HG03571 (cell line): ENCODE data around the gene PATL2.
"Not testable (repeated sequence)": the region's sequence is repeated elsewhere in the genome, so short reads cannot be mapped to it uniquely, and the experiment has no call there.

Experiments
- ATAC-seq: cut with Tn5 transposase; IDR thresholded peaks from one replicate; pipeline ENCODE4 v1.9.1; 2021; ENCODE audit not compliant: unreplicated experiment

Gene PATL2

DNA sequence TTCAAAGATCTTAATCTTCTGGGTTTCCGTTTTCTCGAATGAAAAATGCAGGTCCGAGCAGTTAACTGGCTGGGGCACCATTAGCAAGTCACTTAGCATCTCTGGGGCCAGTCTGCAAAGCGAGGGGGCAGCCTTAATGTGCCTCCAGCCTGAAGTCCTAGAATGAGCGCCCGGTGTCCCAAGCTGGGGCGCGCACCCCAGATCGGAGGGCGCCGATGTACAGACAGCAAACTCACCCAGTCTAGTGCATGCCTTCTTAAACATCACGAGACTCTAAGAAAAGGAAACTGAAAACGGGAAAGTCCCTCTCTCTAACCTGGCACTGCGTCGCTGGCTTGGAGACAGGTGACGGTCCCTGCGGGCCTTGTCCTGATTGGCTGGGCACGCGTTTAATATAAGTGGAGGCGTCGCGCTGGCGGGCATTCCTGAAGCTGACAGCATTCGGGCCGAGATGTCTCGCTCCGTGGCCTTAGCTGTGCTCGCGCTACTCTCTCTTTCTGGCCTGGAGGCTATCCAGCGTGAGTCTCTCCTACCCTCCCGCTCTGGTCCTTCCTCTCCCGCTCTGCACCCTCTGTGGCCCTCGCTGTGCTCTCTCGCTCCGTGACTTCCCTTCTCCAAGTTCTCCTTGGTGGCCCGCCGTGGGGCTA is at the start of gene PATL2, which contains the start of gene B2M:
PATL2 (minus strand) TSS at position 228 of the 647 bp plus-strand sequence. CDS start 34,833 bp downstream, outside the sequence.
B2M (plus strand) TSS at position 422 of the 647 bp plus-strand sequence; CDS start at position 452, 30 bp downstream.
- peak; percentile 76 for ATAC-seq

DNA sequence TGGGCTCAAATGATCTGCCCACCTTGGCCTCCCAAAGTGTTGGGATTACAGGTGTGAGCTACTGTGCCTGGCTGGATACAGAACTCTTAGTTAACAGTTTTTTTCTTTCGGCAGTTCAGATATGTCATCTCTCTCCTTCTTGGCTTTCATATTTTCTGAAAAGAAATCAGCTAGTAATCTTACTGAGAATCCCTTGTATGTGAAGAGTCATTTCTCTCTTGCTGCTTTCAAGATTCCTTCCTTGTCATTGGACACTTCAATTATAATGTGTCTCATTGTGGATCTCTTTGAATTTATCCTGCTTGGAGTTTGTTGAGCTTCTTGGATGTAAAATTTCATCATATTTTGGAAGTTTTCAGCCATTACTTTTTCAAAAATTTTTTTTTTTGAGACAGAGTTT is 42.2 kb upstream of the PATL2 start:
- no peak for ATAC-seq

DNA sequence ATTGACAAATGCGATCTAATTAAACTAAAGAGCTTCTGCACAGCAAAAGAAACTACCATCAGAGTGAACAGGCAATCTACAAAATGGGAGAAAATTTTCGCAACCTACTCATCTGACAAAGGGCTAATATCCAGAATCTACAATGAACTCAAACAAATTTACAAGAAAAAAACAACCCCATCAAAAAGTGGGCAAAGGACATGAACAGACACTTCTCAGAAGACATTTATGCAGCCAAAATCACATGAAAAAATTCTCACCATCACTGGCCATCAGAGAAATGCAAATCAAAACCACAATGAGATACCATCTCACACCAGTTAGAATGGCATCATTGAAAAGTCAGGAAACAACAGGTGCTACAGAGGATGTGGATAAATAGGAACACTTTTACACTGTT is 32.3 kb upstream of the PATL2 start:
- ATAC-seq, result not testable (repeated sequence)

DNA sequence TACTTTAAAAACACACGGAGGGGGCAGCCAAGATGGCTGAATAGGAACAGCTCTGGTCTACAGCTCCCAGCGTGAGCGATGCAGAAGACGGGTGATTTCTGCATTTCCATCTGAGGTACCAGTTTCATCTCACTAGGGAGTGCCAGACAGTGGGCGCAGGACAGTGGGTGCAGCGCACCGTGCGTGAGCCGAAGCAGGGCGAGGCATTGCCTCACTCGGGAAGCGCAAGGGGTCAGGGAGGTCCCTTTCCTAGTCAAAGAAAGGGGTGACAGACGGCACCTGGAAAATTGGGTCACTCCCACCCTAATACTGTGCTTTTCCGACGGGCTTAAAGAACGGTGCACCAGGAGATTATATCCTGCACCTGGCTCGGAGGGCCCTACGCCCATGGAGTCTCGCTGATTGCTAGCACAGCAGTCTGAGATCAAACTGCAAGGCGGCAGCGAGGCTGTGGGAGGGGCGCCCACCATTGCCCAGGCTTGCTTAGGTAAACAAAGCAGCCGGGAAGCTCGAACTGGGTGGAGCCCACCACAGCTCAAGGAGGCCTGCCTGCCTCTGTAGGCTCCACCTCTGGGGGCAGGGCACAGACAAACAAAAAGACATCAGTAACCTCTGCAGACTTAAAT is 28.2 kb upstream of the PATL2 start:
- ATAC-seq, result not testable (repeated sequence)

DNA sequence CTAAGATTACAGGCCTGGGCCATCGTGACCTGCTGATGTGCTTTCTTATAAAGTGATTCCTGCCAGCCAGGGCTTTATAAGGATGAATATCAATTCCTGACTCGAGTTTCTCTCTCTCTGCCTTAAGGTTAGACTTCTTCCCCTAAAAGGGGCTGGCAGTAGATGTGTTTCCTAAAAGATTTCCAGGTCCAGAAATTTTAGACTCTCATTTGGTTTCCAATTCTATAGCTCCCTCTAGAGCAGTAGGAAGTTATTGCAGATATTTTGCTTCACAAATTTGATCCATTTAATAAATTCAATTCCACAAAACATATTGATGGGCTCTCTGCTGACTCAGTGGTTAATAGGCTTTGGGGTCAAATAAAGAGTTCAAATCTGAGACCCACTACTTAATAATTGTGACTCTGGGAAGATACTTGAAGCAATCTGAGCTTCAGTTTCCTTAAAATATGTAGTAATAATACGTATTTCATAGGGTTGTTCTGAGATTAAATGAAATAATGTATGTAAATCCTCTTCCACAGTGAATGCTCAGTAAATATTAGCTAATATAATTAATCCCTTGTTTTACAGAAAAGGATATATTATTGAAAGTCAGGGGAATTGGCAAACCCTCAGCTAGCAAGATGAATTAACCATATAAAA is 27.3 kb upstream of the PATL2 start:
- no peak for ATAC-seq

DNA sequence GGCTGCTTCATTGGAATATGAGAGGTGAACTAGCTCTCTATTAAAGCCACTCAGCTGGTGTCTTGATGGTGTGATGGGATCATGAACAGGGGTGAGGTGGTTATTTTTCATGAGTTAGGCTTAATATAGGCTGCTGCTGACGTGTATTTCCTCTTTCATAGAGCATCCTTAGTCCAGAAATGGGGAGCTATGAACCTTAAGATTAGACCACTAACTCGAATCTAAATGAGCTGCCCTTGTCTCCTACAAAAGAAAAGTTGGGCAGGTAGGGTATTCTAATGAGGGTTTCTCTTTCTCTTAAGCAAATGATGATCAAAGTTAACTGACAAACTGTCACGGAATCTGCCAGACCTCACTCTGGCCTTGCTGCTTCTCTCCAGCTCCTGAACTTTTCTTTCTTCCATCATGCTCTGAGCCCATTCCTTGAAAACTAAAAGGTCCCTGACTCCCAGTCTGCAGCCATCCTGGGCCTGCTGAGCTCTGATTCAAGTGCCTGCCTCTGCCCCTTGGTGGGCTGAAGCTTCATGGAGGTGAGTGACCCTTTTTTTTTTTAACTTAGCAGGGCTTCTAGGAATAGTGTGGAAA is 25.1 kb upstream of the PATL2 start, which contains the start of gene TRIM69:
TRIM69 (plus strand) TSS at position 348 of the 585 bp plus-strand sequence; CDS start at position 525, 177 bp downstream.
- ATAC-seq, result no peak

DNA sequence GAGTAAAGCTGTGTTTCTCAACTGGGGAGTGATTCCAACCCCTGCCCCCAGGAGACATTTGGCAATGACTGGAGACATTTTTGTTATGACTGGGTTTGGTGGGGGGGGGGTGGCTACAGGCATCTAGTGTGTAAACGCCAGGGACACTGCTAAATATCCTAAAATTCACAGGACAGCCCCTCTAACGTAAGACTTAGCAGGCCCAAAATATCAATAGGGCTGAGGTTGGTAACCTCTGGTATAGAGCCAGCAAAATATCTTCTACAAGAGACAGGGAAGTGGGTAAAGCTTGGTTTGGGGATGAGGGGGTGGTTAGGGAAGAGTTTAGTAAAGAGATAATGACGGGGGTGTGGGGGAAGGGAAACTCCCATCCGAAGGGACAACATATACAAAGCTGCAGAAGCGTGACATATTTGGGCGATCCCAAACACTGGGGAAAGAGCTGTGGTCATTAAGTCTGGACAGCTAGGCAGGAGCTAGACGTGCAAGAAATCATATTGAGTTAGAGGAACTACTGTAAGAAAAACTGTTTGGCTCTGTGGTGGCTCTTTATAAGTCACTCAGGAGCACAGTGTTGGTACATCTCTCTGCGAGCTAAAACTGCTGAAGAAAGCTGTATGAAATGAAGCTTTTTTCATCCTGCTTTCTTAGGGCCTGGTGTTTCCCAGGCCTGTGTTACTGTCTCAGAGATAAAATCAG is 24.5 kb upstream of the PATL2 start:
- no peak for ATAC-seq

DNA sequence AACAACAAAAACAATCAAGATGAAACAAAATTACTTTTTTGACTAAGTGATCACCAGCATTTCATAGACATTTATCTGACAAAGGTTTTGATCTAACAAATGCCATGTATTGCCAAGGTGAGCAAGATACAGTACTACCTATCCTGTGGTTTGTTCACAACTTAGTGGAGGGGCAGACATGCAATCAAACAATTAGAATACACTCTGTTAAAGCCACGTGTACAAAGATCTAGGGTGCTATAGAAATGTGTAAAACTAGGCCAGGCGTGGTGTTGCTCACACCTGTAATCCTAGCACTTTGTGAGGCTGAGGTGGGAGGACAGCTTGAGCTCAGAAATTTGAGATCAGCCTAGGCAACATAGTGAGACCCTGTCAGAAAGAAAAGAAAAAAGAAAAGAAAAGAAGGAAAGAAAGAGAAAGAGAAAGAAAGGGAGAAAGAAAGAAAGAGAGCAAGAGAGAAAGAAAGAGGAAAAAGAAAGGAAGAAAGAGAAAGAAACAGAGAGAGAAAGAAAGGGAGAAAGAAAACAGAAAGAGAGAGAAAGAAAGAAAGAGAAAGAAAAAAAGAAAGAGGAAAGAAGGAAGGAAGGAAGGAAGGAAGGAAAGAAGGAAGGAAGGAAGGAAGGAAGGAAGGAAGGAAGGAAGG is 23.8 kb upstream of the PATL2 start:
- ATAC-seq, result no peak

DNA sequence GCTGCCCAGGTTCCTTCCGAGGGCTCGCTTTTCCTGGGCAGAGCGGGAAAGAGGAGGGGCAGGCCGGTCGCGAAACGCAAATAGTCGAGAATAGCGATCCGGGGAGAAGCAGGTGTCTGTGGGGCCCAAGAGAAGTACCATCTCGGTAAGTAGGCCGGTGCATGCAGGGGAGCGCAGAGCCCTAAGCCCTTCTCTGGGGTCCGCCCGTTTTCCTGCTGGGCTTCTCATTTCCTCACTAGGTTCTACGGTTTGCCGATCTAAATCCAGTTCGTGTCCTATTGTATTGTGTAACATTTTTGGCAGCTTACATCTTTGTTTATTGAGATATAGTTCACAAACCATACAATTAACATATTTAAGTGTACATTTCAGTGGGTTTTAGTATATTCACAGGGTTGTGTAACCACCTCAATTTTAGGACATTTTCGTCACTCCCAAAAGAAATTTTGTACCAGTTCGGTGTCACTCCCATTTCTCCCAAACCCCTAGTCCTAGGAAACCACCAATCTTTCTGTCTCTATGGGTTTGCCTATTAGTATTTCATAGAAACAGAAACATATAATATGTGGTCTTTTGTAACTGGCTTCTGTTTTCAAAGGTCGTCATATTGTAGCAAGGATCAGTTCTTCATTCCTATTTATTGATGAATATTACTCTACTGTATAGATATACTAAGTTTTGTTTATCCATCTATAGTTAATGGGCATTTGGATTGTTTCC is 18.4 kb upstream of the PATL2 start:
- ATAC-seq, result no peak

DNA sequence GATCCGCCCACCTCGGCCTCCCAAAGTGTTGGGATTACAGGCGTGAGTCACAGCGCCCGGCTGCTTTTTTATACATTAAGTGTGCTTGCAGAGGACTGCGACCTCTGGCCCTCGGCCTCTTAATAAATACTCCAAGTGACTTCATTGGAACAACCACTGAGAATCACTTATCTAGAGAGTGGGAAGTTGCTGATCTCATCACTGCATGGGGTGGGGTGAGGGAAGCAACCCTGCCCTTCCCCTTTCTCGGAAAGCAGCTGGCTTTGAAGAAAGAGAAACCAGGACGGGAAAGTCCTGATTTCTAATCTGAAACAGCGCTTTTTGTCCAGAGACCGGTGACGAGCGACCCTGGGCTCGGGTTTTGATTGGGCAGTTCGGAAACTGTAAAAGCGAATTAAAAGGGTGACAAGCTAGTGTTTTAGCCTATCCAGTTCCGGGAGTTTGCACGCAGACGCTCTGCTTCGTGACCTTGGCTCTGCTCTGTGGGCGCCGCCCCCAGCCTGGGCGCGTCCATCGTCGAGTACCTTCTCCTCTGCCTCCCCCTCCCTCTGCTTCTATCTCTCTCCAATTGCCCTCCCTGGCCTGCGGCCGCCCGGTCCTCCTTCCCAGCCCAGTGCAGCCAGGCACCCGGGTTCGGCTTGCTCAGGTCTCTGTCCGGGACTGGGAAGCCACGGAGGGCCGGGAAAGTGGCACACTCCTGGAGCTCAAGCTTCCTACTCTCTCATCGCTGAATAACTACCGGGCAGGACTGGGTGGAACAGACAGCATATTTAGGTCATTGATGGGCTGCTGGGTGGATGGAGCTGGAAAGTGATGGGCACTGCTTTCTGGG is 17.7 kb upstream of the PATL2 start:
- peak; percentile 75 for ATAC-seq

DNA sequence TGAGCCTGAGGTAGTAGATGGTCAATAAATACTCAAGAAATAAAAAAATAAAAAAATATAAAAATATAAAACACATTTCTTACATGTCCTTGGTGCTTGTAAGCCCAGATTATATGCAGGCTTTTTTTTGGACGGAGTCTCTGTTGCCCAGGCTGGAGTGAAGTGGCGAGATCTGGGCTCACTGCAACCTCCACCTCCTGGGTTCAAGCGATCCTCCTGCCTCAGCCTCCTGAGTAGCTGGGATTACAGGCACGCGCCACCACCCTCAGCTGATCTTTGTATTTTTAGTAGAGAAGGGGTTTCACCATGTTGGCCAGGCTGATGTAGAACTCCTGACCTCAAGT is 17.1 kb upstream of the PATL2 start:
- not testable (repeated sequence) for ATAC-seq

DNA sequence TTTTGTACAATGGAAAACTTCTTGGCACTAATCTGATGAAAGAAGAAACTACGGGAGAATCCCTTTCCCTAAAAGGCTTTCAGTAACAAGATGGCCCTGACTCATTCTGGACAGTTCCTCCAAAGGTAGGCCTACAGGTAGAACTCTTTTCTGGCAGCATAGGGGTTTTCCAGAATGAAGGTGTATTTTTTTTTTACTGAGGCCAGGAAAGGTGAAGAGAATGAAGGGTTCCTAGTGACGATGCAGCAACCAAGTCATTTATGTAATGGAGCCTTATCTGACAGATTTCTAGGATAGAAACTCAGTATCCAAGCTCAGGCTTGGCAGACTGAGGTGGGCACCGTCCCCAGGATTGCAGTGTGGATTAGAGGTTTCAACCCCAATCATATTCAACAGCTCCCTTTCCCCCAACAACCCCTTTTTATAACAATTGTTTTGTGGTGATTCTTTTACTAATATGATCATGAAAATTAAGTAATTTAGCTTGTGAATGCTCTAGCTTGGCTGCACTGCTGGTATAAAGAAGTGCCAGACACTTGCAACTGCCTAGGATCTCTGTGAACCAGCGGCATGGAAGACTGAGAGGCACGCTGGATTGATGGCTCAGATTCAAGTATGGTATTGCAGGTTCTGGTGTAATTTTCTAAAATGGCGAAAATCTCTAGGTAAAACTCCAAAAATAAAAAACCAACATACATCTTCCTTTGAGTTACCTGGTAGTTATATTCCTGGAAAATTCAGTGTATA is 16.5 kb upstream of the PATL2 start:
- ATAC-seq, result no peak

DNA sequence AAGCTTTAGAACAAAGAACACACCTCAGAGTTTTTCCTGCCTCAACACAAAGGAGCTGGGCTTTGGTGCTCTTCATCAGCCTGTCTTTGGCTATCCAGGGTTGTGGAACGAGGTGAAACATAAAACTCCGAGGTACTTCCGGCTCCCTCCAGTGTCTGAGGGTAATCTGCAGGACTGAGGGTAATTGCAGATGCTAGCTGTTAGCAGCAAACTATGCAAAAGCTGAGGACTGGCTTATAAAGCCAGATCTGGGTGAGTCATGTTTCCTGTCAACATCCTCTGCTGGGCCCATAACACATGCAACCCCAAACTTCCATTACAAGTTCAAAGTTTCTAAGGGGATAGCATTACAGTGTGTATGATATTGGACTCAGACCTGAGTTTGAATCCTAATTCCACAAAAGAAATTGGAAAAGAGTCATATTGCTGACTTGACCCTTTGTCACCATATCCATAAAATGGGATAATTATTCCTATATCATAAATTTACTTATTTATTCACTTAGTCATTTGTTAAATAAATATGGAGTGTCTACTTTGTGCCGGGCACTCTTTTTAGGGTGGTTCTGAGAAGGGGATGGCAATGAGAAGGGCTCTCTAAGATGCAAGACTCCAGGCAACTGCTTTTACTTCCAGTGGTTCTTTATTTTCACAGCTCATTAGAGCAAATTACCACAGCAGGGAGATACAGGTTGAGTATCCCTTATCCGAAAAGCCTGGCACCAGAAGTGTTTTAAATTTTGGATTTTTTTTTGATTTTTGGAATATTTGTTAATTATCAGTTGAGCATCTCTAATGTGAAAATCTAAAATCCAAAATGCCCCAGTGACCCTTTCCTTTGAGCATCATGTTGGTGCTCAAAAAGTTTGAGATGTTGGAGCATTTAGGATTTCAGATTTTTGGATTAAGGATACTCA is 15.7 kb upstream of the PATL2 start:
- peak; percentile 27 for ATAC-seq

DNA sequence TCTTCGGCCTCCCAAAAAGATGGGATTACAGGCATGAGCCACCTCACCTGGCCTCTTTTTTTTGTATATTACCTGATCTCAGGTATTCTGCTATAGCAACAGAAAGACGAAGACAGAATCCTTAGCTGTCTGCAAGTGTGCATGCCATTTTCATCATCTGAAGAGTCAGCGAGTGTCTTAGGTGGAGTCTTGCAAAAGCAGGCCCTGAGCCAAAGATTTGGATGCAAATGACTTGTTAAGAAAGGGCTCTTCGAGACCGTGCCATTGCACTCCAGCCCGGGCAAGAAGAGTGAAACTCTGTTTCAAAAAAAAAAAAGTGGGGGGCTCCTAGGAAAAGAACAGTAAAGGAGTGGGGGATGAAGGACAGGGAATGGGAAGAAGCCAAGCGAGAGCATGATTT is 15.0 kb upstream of the PATL2 start:
- no peak for ATAC-seq

DNA sequence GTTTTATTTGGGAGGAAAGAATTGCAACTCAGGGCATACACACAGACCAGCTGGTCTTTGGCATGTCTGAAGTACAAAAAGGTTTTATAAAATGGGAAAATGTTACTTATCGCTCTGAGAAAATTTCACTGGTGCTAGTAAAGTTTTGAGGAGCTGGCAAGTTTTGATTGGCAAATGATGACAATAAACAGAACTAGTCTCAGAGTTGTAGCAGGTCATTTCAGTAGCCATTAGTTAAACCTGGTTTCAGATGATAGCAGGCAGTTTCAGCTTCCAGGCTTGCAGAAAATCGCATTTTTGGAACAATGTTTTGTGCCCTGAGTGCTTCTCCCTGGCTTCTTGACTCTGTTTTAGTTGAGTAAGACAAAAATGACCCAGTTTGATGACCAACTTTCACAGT is 10.9 kb upstream of the PATL2 start:
- ATAC-seq, result no peak

DNA sequence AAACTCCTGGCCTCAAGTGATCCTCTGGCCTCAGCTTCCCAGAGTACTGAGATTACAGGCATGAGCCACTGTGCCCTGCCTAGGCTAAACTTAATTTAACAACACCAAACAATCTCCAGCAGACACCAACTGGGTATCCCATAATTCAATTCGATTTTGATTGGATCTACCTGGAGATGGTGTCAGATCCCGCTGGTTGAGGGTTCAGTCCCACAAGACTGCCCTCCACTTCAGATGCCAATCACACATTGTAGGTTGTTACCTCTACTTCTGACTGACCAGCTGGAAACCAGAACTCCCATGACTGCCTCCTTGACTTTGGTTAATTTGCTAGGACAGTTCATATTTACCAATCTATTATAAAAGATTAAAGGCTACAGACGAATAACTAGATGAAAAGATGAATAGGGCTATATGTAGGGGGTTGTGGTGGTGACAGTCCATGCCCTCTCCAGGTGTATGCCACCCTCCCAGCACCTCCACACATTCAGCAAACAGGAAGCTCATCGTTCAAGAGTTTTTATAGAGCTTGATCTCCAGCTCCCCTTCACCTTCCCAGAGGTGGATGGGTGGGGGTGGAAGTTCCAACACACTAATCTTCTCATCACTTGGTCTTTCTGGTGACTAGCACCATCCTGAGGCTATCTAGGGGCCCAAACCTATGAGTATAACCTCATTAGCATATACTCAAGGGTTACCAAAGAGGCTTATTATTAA is 9.5 kb upstream of the PATL2 start:
- ATAC-seq, result no peak

DNA sequence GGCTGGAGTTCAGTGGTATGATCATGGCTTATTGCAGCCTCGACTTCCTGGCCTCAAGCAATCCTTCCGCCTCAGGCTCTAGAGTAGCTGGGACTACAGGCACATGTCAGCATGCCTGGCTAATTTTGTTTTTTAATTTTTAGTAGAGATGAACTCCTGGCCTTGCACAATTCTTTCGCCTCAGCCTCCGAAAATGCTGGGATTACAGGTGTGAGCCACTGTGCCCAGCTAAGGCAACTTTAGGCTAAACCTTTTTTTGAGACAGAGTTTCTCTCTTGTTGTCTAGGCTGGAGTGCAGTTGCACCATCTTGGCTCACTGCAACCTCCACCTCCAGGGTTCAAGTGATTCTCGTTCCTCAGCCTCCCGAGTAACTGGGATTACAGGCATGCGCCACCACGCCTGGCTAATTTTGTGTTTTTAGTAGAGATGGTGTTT is 8.9 kb upstream of the PATL2 start:
- ATAC-seq, result not testable (repeated sequence)
